ENCODE data around the gene PCNT.
"Not testable (repeated sequence)": the region's sequence is repeated elsewhere in the genome, so short reads cannot be mapped to it uniquely, and the experiment has no call there.

Gene PCNT

GRCh38 chr21:46357684-46358425 is 33.9 kb downstream of the PCNT start:
- no peak for DNase-seq

- DNase-seq: no peak
Measured at GRCh38 chr21:46361176-46361575, 37.2 kb downstream of the PCNT start.

GRCh38 chr21:46361935-46362334 is 38.0 kb downstream of the PCNT start:
- no peak for DNase-seq

GRCh38 chr21:46362946-46363345 is 39.0 kb downstream of the PCNT start:
- DNase-seq: no peak

GRCh38 chr21:46363698-46364097 is 39.7 kb downstream of the PCNT start:
- no peak for DNase-seq

GRCh38 chr21:46366091-46366490 is 42.1 kb downstream of the PCNT start:
- no peak for DNase-seq

- DNase-seq: no peak
Measured at GRCh38 chr21:46366561-46366960, 42.6 kb downstream of the PCNT start.

GRCh38 chr21:46366966-46367365 is 43.0 kb downstream of the PCNT start:
- DNase-seq: no peak

GRCh38 chr21:46368533-46369285 is 44.8 kb downstream of the PCNT start:
- no peak for DNase-seq

- no peak for DNase-seq
Measured at GRCh38 chr21:46369520-46370235, 45.7 kb downstream of the PCNT start.

- DNase-seq: no peak
Measured at GRCh38 chr21:46371204-46372013, 47.5 kb downstream of the PCNT start.

GRCh38 chr21:46372014-46372485 is 48.1 kb downstream of the PCNT start:
- DNase-seq: no peak

- not testable (repeated sequence) for DNase-seq
Measured at GRCh38 chr21:46372947-46373346, 49.0 kb downstream of the PCNT start.

- DNase-seq: no peak
Measured at GRCh38 chr21:46374761-46375389, 50.9 kb downstream of the PCNT start.

- no peak for DNase-seq
Measured at GRCh38 chr21:46375560-46376230, 51.7 kb downstream of the PCNT start.

- DNase-seq: no peak
Measured at GRCh38 chr21:46376231-46376628, 52.3 kb downstream of the PCNT start.

GRCh38 chr21:46376856-46377453 is 53.0 kb downstream of the PCNT start:
- DNase-seq: no peak

GRCh38 chr21:46377789-46378188 is 53.8 kb downstream of the PCNT start:
- no peak for DNase-seq

- no peak for DNase-seq
Measured at GRCh38 chr21:46379105-46379504, 55.1 kb downstream of the PCNT start.

GRCh38 chr21:46379691-46380090 is 55.7 kb downstream of the PCNT start:
- no peak for DNase-seq

GRCh38 chr21:46381541-46381940 is 57.6 kb downstream of the PCNT start:
- DNase-seq: no peak

All from C1 segment of cervical spinal cord (tissue), 14 donors.